ENCODE data around the gene TOP1. TPM values are rescaled to one million over a fixed set of nuclear protein-coding genes. Genes with fewer than 3 reads are reported as not detected.
A peak's percentile ranks its signal among the peaks of the same experiment; 100 is the strongest.

TOP1 gene
- total RNA-seq, 1 experiment from 2014 or later = 29.1 TPM

DNA sequence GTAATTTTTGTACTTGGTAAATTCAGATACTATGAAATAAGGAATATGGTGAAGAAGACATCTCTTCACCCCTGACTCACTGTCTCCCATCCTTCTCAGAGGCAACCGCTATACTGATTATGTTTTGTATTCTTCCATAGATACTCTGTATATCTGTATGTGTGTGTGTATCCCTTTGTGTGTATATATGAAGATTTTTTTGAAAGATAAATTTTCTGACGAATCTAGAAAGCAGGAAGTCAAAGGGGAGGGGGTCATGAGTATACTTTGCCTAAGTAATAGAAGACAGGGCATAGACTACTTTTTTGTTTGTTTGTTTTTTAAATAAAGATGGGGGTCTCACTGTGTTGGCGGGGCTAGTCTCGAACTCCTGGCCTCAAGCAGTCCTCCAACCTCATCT lies 48.2 kb downstream of the TOP1 start:
- TF ChIP-seq EZH2 (IDR thresholded peaks at IDR 0.05; ENCODE audit: low read length, unreplicated experiment) (no peak), EZH2phosphoT487 (IDR thresholded peaks at IDR 0.05; ENCODE audit: borderline replicate concordance, low read length) (no peak)
- TF ChIP-seq, protein P1, sequence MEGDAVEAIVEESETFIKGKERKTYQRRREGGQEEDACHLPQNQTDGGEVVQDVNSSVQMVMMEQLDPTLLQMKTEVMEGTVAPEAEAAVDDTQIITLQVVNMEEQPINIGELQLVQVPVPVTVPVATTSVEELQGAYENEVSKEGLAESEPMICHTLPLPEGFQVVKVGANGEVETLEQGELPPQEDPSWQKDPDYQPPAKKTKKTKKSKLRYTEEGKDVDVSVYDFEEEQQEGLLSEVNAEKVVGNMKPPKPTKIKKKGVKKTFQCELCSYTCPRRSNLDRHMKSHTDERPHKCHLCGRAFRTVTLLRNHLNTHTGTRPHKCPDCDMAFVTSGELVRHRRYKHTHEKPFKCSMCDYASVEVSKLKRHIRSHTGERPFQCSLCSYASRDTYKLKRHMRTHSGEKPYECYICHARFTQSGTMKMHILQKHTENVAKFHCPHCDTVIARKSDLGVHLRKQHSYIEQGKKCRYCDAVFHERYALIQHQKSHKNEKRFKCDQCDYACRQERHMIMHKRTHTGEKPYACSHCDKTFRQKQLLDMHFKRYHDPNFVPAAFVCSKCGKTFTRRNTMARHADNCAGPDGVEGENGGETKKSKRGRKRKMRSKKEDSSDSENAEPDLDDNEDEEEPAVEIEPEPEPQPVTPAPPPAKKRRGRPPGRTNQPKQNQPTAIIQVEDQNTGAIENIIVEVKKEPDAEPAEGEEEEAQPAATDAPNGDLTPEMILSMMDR (conservative IDR thresholded peaks at IDR 0.05; ENCODE audit: low read depth, low read length) = no peak
- Histone ChIP-seq H3K36me3 (ENCODE audit: low read depth, low read length) (peaks cover 61% of the 10 kb centered on the region), H3F3A (ENCODE audit: low read length, unreplicated experiment) (peaks cover 5% of the 10 kb centered on the region), H3K9me2 (replicated peaks; ENCODE audit: low read length) (no peaks in the 10 kb centered on the region), H3K27me3 (ENCODE audit: low read length) (no peaks in the 10 kb centered on the region), H3K79me2 (ENCODE audit: low read length) (peaks cover 64% of the 10 kb centered on the region), H2AFZ (ENCODE audit: low read length) (no peak overlapping the region), H3K4me1 (ENCODE audit: insufficient read depth, low read length) (peaks cover 29% of the 10 kb centered on the region), H3K4me3 (ENCODE audit: low read length) (no peak overlapping the region), H4K20me1 (ENCODE audit: low read length) (peaks cover 5% of the 10 kb centered on the region), H3K9ac (ENCODE audit: low read length) (no peak overlapping the region), H3K4me2 (ENCODE audit: low read length) (no peak overlapping the region), H3K27ac (ENCODE audit: low read length) (no peak overlapping the region), H3K9me3 (ENCODE audit: low read length) (no peaks in the 10 kb centered on the region)
- DNase-seq = no peak
- no TSS peak for BruUV-seq (replicated peaks)
- intact Hi-C loops (cut with micrococcal nuclease) = no loop called here
- ChIA-PET POLR2A (ENCODE audit: unreplicated experiment) (no interaction called here), CTCF (interaction anchor here (0.7 kb wide), 1 partner anchor 86 kb away, joined by 4 read pairs; no protein-coding TSS in a partner anchor)
- ATAC-seq = no peak

DNA sequence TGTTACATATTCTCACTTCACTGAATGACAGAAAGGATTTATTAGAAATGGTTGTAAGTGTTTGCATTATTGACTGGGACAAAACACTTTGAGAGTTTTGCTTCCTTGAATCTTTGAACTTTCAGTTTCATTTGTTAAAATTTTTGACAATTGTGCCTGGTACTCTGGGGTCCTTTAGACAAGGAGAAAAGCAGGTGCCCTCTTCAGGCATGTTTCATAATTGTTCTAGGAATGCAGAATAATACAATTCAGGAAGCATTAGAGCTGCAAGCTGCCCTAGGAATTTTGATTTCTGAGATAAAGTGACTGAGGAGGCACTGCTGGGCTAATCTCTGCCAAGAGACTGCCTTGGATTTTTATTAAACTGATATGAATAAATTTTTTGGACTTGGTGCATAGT lies 49.7 kb downstream of the TOP1 start:
- CTCF ChIA-PET = interaction anchor here (0.8 to 1.6 kb wide), 2 partner anchors 86 to 88 kb away, joined by 4 to 11 read pairs; no protein-coding TSS in a partner anchor
- peaks cover 73% of the 10 kb centered on the region for H3K36me3 ChIP-seq (ENCODE audit: low read depth, low read length)

DNA sequence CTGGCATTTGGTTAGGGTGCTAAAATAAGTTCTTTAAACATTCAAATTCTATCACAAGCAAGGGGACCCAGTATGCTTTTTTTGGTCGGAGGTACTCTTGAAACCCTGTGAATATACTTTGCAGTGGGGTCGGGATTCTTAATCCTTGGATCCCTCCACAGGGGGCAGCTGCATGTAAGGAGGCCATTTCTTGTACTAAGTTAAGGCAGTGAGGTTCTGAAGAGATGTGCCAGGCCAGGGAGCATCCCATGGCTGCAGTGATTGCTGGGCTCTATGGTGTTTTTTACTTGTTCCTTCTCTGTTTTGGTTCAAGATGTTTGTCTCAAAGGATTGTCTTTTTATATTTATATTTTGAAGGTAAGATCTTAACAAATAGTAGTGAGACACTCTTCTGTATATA lies 50.4 kb downstream of the TOP1 start:
- intact Hi-C loops (cut with micrococcal nuclease) = no loop called here
- ChIA-PET POLR2A (ENCODE audit: unreplicated experiment) (no interaction called here), CTCF (interaction anchor here (0.8 to 1.6 kb wide), 2 partner anchors 87 to 88 kb away, joined by 4 to 11 read pairs; no protein-coding TSS in a partner anchor)
- H3K27ac ChIP-seq (ENCODE audit: low read length) = no peak overlapping the region
- ATAC-seq (no peak), DNase-seq (no peak)
- peaks cover 42% of the 10 kb centered on the region for H3K79me2 ChIP-seq (ENCODE audit: low read length)
- BruUV-seq (replicated peaks) = no TSS peak
- no peaks in the 10 kb centered on the region for H3K27me3 ChIP-seq (ENCODE audit: low read length)
- H3F3A ChIP-seq (ENCODE audit: low read length, unreplicated experiment) = no peaks in the 10 kb centered on the region
- H3K9me3 ChIP-seq (ENCODE audit: low read length) = no peaks in the 10 kb centered on the region
- peaks cover 5% of the 10 kb centered on the region for H4K20me1 ChIP-seq (ENCODE audit: low read length)
- no peak for TF ChIP-seq EZH2 (IDR thresholded peaks at IDR 0.05; ENCODE audit: low read length, unreplicated experiment)
- TF ChIP-seq, protein P1 (conservative IDR thresholded peaks at IDR 0.05; ENCODE audit: low read depth, low read length) = no peak
- no peak for TF ChIP-seq EZH2phosphoT487 (IDR thresholded peaks at IDR 0.05; ENCODE audit: borderline replicate concordance, low read length)
- peaks cover 78% of the 10 kb centered on the region for H3K36me3 ChIP-seq (ENCODE audit: low read depth, low read length)
- no peak overlapping the region for H2AFZ ChIP-seq (ENCODE audit: low read length)
- H3K4me2 ChIP-seq (ENCODE audit: low read length) = no peak overlapping the region
- no peaks in the 10 kb centered on the region for H3K9me2 ChIP-seq (replicated peaks; ENCODE audit: low read length)
- H3K9ac ChIP-seq (ENCODE audit: low read length) = no peak overlapping the region
- no peak overlapping the region for H3K4me3 ChIP-seq (ENCODE audit: low read length)
- peaks cover 12% of the 10 kb centered on the region; the same call in 1 of the 2 replicates for H3K4me1 ChIP-seq (ENCODE audit: insufficient read depth, low read length)

More for the DNA sequence above, 49.7 kb downstream of the TOP1 start:
- Histone ChIP-seq H3K9ac (ENCODE audit: low read length) (no peak overlapping the region), H3K4me2 (ENCODE audit: low read length) (no peak overlapping the region), H3K4me3 (ENCODE audit: low read length) (no peak overlapping the region), H3F3A (ENCODE audit: low read length, unreplicated experiment) (no peaks in the 10 kb centered on the region), H3K27me3 (ENCODE audit: low read length) (no peaks in the 10 kb centered on the region), H3K9me2 (replicated peaks; ENCODE audit: low read length) (no peaks in the 10 kb centered on the region), H4K20me1 (ENCODE audit: low read length) (peaks cover 5% of the 10 kb centered on the region), H3K27ac (ENCODE audit: low read length) (no peak overlapping the region), H3K9me3 (ENCODE audit: low read length) (no peaks in the 10 kb centered on the region), H3K4me1 (ENCODE audit: insufficient read depth, low read length) (peaks cover 13% of the 10 kb centered on the region; the same call in 1 of the 2 replicates), H3K79me2 (ENCODE audit: low read length) (peaks cover 49% of the 10 kb centered on the region), H2AFZ (ENCODE audit: low read length) (no peak overlapping the region)
- TF ChIP-seq, protein P1 (conservative IDR thresholded peaks at IDR 0.05; ENCODE audit: low read depth, low read length) = peak; percentile 73
- TF ChIP-seq EZH2 (IDR thresholded peaks at IDR 0.05; ENCODE audit: low read length, unreplicated experiment) (no peak), EZH2phosphoT487 (IDR thresholded peaks at IDR 0.05; ENCODE audit: borderline replicate concordance, low read length) (no peak)
- ATAC-seq (peak; percentile 74), DNase-seq (peak; percentile 71)
- BruUV-seq (replicated peaks) = TSS peak; percentile 3
- POLR2A ChIA-PET (ENCODE audit: unreplicated experiment) = no interaction called here
- intact Hi-C loops (cut with micrococcal nuclease) = loop anchor here (1.0 kb wide), 2 partner anchors 88 to 110 kb away; no protein-coding TSS in a partner anchor

Data from PC-3 (cell line).